Bone marrow (tissue), 2 donors: ENCODE results near the gene ADGRV1.
"Not testable (repeated sequence)": the region's sequence is repeated elsewhere in the genome, so short reads cannot be mapped to it uniquely, and the experiment has no call there.

Source experiments
- DNase-seq, 2 donors: peaks; one replicate each; lab custom pipeline; 2025; lab: John Stamatoyannopoulos, UW

The ADGRV1 gene

GRCh38 chr5:90740244-90740799 is 181.7 kb downstream of the ADGRV1 start:
- DNase-seq: no peak

- DNase-seq: no peak
These were observed 182.5 kb downstream of the ADGRV1 start for GRCh38 chr5:90741022-90741564.

GRCh38 chr5:90746119-90746518 is 187.5 kb downstream of the ADGRV1 start:
- DNase-seq: no peak

GRCh38 chr5:90747175-90747574 is 188.6 kb downstream of the ADGRV1 start:
- DNase-seq: no peak

- no peak for DNase-seq
These were observed 189.1 kb downstream of the ADGRV1 start for GRCh38 chr5:90747693-90748092.

GRCh38 chr5:90759119-90759518 is 200.5 kb downstream of the ADGRV1 start:
- DNase-seq: no peak

- DNase-seq: no peak
These were observed 209.1 kb downstream of the ADGRV1 start for GRCh38 chr5:90767710-90768109.

GRCh38 chr5:90770006-90770541 is 211.5 kb downstream of the ADGRV1 start:
- DNase-seq: not testable (repeated sequence)

GRCh38 chr5:90777959-90778358 is 219.4 kb downstream of the ADGRV1 start:
- DNase-seq: no peak

- DNase-seq: peak; percentile 11 to 50
These were observed 225.1 kb downstream of the ADGRV1 start for GRCh38 chr5:90783460-90784333.

- DNase-seq: no peak
These were observed 228.2 kb downstream of the ADGRV1 start for GRCh38 chr5:90786756-90787155.

GRCh38 chr5:90792725-90793124 is 234.1 kb downstream of the ADGRV1 start:
- DNase-seq: no peak

- no peak for DNase-seq
These were observed 234.6 kb downstream of the ADGRV1 start for GRCh38 chr5:90793183-90793582.

- not testable (repeated sequence) for DNase-seq
These were observed 238.3 kb downstream of the ADGRV1 start for GRCh38 chr5:90796919-90797318.

- not testable (repeated sequence) for DNase-seq
These were observed 241.5 kb downstream of the ADGRV1 start for GRCh38 chr5:90800082-90800481.

- not testable (repeated sequence) for DNase-seq
These were observed 241.9 kb downstream of the ADGRV1 start for GRCh38 chr5:90800515-90800914.

- DNase-seq: peak in 1 of 2 donors; percentile 51
These were observed 244.1 kb downstream of the ADGRV1 start for GRCh38 chr5:90802474-90803317.

GRCh38 chr5:90803381-90803780 is 244.8 kb downstream of the ADGRV1 start:
- no peak for DNase-seq

- no peak for DNase-seq
These were observed 245.3 kb downstream of the ADGRV1 start for GRCh38 chr5:90803876-90804275.

- DNase-seq: no peak
These were observed 248.9 kb downstream of the ADGRV1 start for GRCh38 chr5:90807496-90807895.

- no peak for DNase-seq
These were observed 250.9 kb downstream of the ADGRV1 start for GRCh38 chr5:90809311-90810056.
